Caki2 (cell line): ENCODE data around the gene CREB3L4. TPM values are rescaled to one million over a fixed set of nuclear protein-coding genes. Genes with fewer than 3 reads are reported as not detected.
A peak's percentile ranks its signal among the peaks of the same experiment; 100 is the strongest.
"Not testable (repeated sequence)": the region's sequence is repeated elsewhere in the genome, so short reads cannot be mapped to it uniquely, and the experiment has no call there.

Experiments used
- DNase-seq: peaks from one replicate; pipeline ENCODE4 v3.0.0-alpha.2; 2015; ENCODE audit warnings: low read depth
- in situ Hi-C: cut with HindIII; loops from 2 replicates; pipeline ENCODE4 v1.10.0; 2016; ENCODE audit warnings: low sequenced_read_pairs, low pct_unique_long_range_greater_than_20kb, mixed read lengths
- total RNA-seq: library from RNA; depleted of rRNA; stranded (reverse); fragments of >200 nt; shearing (Covaris generic); gene quantifications from 2 replicates; pipeline ENCODE4 v1.2.3, GENCODE V29; 2014; ENCODE audit warnings: low replicate concordance

Gene CREB3L4
- total RNA-seq, 1 experiment from 2014 or later = 32.2 TPM

GRCh38 chr1:153973525-153973924 lies 5.8 kb downstream of the CREB3L4 start:
- DNase-seq = no peak
- in situ Hi-C loops = no loop called here

DNA sequence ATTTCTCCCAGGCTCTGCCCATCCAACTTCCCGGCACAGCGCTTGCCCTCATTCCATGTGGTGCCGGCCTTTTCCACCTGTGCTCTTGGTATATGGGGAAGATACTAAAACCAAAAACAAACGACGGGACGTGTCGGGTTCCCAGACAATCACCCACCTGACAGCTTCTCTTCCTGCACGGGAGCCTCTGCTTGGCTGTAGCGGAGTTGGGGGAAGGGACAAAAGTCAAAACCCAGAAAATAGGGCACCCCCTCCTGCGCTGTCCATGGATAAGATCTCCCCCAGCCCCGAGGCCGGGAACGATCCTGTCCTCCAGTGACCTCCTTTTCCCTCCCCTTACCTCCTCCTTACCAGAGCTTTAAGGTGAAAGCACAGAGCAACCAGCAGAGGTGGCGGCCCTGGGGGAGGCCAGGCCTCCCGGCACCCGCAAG lies 9.1 kb downstream of the CREB3L4 start:
- in situ Hi-C loops = no loop called here
- DNase-seq = no peak

GRCh38 chr1:153977250-153978240 lies 9.8 kb downstream of the CREB3L4 start, which contains the start of gene JTB:
JTB (minus strand) TSS chr1:153977674; CDS start chr1:153977252, 422 bp downstream.
- peak; percentile 71 for DNase-seq
- in situ Hi-C loops = no loop called here

- no peak for DNase-seq
- in situ Hi-C loops = no loop called here
These were observed 10.7 kb downstream of the CREB3L4 start for GRCh38 chr1:153978274-153978909.

- DNase-seq, in situ Hi-C loops: not testable (repeated sequence)
These were observed 11.4 kb downstream of the CREB3L4 start for GRCh38 chr1:153979091-153979490.

DNA sequence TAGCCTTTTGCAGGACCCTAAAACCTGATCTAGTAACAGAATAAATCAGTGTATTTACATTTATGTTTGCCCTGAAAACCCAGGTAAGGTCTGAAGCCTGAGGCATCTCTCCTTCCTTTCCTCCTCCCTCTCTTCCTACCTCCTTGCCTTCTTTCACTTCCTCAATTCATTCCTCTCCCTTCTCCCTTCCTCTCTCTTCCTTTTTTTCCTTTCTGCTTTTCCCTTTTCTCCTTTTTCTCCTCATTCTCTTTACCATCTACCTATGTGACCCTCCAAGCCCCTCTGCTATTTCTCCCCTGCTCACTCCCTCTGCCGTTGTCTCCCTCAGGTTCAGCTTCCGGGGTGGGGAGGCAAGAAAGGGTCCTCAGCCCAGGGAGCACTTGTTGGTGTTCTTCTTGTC lies 14.0 kb downstream of the CREB3L4 start:
- DNase-seq, in situ Hi-C loops: not testable (repeated sequence)

- in situ Hi-C loops = no loop called here
- DNase-seq = no peak
These were observed 16.6 kb downstream of the CREB3L4 start for GRCh38 chr1:153984123-153984894.

DNA sequence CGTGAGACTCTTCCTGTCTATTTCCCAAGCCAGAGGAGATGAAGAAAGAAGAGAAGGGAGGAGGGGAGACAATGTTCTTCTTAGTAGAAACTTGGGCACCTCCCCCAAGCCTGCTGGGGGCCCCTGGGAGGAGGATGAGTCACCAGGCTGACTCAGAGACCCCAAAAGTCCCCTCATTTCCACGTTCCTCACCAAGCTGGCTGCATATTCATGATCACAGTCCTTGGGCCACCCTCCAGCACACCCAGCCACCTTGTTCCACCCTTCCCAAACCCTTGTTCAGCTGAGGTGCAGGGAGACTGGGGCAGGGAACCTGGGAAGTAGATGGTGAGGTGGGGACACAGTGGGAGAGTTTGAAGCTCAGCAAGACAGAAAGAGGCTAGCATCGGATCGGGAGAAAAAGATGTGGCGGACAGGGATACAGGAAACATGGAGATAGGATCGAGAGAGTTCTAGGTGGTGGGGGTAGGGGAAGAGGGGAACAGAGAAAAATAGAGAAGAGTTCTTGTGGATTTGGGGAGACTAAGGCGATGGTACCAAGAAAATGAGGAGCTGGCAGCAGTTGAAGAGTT lies 17.7 kb downstream of the CREB3L4 start:
- in situ Hi-C loops = no loop called here
- DNase-seq = no peak

DNA sequence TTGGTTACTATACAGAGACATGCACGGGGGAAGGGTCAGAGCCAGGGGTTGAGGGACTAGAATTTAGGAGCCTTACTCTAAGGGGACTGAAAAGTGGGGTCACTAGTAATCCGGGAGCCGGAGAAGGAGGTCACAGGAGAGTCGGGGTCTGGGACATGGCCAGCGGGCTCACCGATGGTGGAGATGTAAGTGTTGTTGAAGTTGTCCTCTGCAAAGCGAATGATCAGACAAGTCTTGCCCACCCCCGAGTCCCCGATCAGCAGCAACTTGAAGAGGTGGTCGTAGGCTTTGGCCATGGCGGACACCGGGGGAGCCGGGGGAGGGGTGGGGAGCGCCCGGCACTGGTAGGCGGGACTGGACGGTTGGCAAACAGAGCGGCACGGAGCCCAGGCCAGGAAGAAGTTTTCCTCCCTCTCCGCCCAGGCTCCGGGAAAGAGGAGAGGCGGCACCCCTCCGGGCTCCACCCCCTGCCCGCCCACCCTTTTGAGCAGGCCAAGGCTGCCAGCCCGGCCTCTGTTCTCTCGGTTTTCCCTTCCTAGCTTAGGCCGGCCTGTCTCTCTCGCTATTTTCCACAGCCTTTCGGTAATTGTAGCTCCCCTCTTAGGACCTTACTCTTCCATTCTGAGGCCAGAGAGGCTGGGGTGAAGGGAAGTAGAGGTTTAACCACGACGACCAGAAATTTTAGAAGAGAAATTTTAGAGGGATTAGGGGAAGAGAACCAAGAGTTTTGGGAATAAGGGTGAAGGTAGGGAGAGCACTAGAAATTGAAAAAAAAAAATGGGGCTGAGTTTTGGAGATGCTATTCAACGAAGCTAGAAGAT lies 18.4 kb downstream of the CREB3L4 start, which contains the start of gene RAB13:
Gene RAB13, minus strand, starts transcription at position 399 of the 821 bp plus-strand sequence. Its CDS starts 103 bp downstream, at position 296.
- in situ Hi-C loops = no loop called here
- DNase-seq = peak; percentile 74

DNA sequence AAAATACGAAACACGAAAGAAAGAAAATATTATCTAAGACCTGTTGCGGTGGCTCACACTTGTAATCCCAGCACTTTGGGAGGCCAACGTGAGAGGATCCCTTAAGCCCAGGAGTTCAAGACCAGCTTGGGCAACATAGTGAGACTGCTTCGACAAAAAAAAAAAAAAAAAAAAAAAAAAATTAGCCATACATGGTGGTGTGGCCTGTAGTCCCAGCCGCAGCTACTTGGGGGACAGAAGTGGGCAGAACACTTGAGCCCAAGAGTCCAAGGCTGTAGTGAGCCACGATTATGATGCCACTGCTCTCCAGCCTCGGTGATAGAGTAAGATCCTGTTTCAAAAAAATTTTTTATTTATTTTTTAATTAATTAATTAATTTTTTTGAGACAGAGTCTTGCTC lies 19.9 kb downstream of the CREB3L4 start:
- in situ Hi-C loops = no loop called here
- DNase-seq = no peak

GRCh38 chr1:153990468-153991150 lies 22.9 kb downstream of the CREB3L4 start, which contains the start of gene RPS27:
RPS27 (plus strand) TSS chr1:153990762; CDS start chr1:153990797, 35 bp downstream.
- in situ Hi-C loops = no loop called here
- DNase-seq = peak; percentile 91

GRCh38 chr1:153991151-153991630 lies 23.5 kb downstream of the CREB3L4 start:
- in situ Hi-C loops = no loop called here
- no peak for DNase-seq

DNA sequence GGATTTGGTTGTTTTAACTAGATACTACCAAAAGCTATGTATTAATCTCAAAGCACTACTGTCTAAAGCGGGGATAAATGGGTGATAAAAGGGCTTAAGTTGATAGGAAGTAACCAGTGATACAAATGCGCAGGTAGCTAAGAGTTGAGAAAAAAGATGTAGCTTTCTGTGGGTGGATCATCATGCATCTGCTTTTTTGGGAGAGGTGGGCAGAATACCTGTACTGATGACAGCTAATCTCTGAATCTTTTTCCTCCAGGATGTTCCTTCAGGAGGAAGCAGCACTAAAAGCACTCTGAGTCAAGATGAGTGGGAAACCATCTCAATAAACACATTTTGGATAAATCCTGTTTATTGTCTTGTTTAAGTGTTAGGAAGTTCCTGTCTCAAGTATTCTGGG lies 24.1 kb downstream of the CREB3L4 start:
- in situ Hi-C loops = no loop called here
- DNase-seq = no peak

DNA sequence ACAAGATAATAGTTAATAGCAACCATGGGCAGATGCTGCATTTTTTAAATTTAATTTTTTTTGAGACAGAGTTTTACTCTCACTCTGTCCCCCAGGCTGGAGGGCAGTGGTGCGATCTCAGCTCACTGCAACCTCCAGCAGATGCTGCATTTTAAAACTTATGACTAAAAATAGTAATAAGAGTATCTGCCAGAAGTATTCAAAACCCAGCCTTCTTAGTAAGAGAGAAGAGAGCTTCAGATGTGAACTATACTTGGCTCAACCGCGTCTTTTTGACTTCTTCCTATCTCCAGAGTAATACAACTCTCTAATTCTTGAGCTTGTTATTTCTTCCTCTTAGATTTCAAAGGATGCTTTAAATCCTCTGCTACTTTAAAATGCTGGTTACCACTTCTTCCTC lies 27.5 kb downstream of the CREB3L4 start:
- in situ Hi-C loops = no loop called here
- no peak for DNase-seq

DNA sequence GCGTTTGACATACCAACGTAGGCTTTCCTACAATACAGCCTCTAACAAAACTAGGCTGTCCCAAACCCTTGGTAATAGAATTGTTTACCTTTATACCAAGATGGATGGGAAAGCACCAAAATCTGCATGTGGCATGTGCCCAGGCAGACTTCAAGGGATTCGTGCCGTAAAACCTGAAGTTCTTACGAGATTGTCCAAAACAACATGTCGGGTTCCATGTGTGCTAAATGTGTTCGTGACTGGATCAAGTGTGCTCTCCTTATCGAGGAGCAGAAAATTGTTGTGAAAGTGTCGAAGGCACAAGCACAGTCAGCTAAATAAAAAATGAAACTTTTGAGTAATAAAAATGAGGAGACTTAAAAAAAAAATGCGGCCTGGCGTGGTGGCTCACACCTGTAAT lies 27.9 kb downstream of the CREB3L4 start:
- no peak for DNase-seq
- in situ Hi-C loops = no loop called here

DNA sequence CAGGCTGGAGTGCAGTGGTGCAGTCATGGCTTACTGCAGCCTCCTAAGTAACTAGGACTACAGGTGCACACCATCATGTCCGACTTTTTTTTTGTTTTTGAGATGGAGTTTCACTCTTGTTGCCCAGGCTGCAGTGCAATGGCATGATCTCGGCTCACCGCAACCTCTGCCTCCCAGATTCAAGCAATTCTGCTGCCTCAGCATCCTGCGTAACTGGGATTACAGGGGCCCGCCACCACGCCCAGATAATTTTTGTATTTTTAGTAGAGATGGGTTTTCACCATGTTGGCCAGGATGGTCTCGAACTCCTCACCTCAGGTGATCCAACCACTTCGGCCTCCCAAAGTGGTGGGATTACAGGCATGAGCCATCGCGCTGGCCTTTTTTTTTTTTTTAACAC lies 29.2 kb downstream of the CREB3L4 start:
- DNase-seq, in situ Hi-C loops: not testable (repeated sequence)

DNA sequence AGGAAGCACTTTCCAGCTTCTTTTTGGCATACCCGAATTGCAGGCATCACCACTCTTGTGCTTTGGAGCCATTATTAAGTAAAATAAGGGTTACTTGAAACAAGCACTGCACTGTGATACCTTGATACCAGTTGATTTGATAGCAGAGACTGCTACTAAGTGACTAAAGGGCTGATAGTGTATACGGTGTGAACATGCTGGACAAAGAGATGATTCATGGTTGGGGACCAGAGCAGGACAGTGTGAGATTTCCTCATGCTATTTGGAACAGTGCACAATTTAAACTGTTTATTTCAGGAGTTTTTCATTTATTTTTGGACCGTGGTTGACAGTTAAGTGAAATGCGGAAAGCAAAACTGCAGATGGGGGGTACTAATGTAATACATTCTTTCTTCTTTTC lies 32.7 kb downstream of the CREB3L4 start:
- no peak for DNase-seq
- in situ Hi-C loops = no loop called here
